Caco-2 (cell line): ENCODE measurements around the gene TNFSF15. TPM values are rescaled to one million over a fixed set of nuclear protein-coding genes. Genes with fewer than 3 reads are reported as not detected.

ENCODE experiments used
- BruUV-seq: library from RNA; stranded (reverse); fragments of 400-500 nt; replicated peaks from 2 replicates; lab custom pipeline; 2021; lab: Mats Ljungman, UMichigan
- CTCF ChIA-PET: fragments of 300-600 bp; sonication (Branson Sonifier 250); formaldehyde crosslinking; loops from one replicate; lab custom pipeline; 2022; ENCODE audit warnings: antibody characterized with exemption; lab: Charles Lee
- POLR2A ChIA-PET: fragments of 300-600 bp; sonication (Branson Sonifier 250); formaldehyde crosslinking; loops from one replicate; lab custom pipeline; 2022; ENCODE audit warnings: antibody characterized with exemption; lab: Charles Lee
- DNase-seq, 2 experiments: peaks; one replicate each; pipeline versions ENCODE4 v3.0.0 to v3.0.0-alpha.2; 2020 to 2022
- H3K27me3 ChIP-seq: replicated peaks from 2 replicates; pipeline ENCODE4 v1.6.0; 2011; ENCODE audit warnings: low read length; ENCODE audit not compliant: control insufficient read depth, insufficient read depth
- H3K36me3 ChIP-seq: 2 replicates; pipeline ENCODE4 v1.5.1; 2011; ENCODE audit warnings: low read length; ENCODE audit not compliant: control insufficient read depth, insufficient read depth
- H3K4me1 ChIP-seq: fragments of 250-450 bp; sonication (Bioruptor Pico); 2 replicates; pipeline ENCODE4 v1.5.1; 2020; ENCODE audit warnings: mild to moderate bottlenecking
- H3K4me3 ChIP-seq: 2 replicates; pipeline ENCODE4 v1.5.1; 2011; ENCODE audit warnings: low read depth, mild to moderate bottlenecking, control low read depth, low read length
- H3K9me3 ChIP-seq: fragments of 250-450 bp; sonication (Bioruptor Pico); 2 replicates; pipeline ENCODE4 v1.5.1; 2020; ENCODE audit warnings: mild to moderate bottlenecking, moderate library complexity
- H3K27ac Mint-ChIP-seq: one replicate; pipeline ENCODE4 v1.8.0; 2022; ENCODE audit warnings: mixed read lengths; ENCODE audit not compliant: unreplicated experiment
- H3K27me3 Mint-ChIP-seq: one replicate; pipeline ENCODE4 v1.8.0; 2022; ENCODE audit warnings: mixed read lengths; ENCODE audit not compliant: insufficient read depth, unreplicated experiment
- H3K36me3 Mint-ChIP-seq: one replicate; pipeline ENCODE4 v1.8.0; 2022; ENCODE audit warnings: mild to moderate bottlenecking, mixed read lengths; ENCODE audit not compliant: insufficient read depth, unreplicated experiment
- H3K4me1 Mint-ChIP-seq: one replicate; pipeline ENCODE4 v1.8.0; 2022; ENCODE audit warnings: low read depth, mixed read lengths; ENCODE audit not compliant: unreplicated experiment
- H3K4me3 Mint-ChIP-seq: one replicate; pipeline ENCODE4 v1.8.0; 2022; ENCODE audit warnings: mild to moderate bottlenecking, moderate library complexity, mixed read lengths; ENCODE audit not compliant: unreplicated experiment
- H3K9me3 Mint-ChIP-seq: one replicate; pipeline ENCODE4 v1.8.0; 2022; ENCODE audit warnings: mixed read lengths; ENCODE audit not compliant: unreplicated experiment
- CTCF ChIP-seq, 2 experiments: fragments of 200-600 bp in 1 of 2; IDR thresholded peaks; 1 replicate in 1 of 2; 2 replicates in 1 of 2; pipeline versions ENCODE4 v1.5.1 to v1.8.0; 2011 to 2022; ENCODE audit warnings: antibody characterized with exemption in 1 of 2, control low read depth in 1 of 2, inconsistent platforms in 1 of 2, low read depth in 1 of 2, low read length in 1 of 2, mild to moderate bottlenecking in 1 of 2, moderate library complexity in 1 of 2; ENCODE audit not compliant: insufficient read depth in 1 of 2, severe bottlenecking in 1 of 2, unreplicated experiment in 1 of 2
- intact Hi-C: fragments of 100-400 bp; cut with micrococcal nuclease; formaldehyde crosslinking; loops from one replicate; pipeline ENCODE4 v1.10.0; 2022; ENCODE audit not compliant: unreplicated experiment
- total RNA-seq: library from RNA; stranded (reverse); gene quantifications from 2 replicates; pipeline ENCODE4 v1.2.3, GENCODE V29; 2022

Gene TNFSF15
- total RNA-seq, 1 experiment from 2014 or later, result 0.66 TPM

GRCh38 chr9:114792396-114792795, 13.4 kb downstream of the TNFSF15 start:
- POLR2A ChIA-PET, result no interaction called here
- Mint-ChIP-seq H3K4me3 (no peak overlapping the region), H3K27ac (no peak overlapping the region), H3K36me3 (no peaks in the 10 kb centered on the region), H3K27me3 (peaks cover 5% of the 10 kb centered on the region), H3K4me1 (no peaks in the 10 kb centered on the region), H3K9me3 (no peaks in the 10 kb centered on the region)
- CTCF ChIA-PET, result no interaction called here
- intact Hi-C loops, result no loop called here
- Histone ChIP-seq H3K36me3 (no peaks in the 10 kb centered on the region), H3K27me3 (no peaks in the 10 kb centered on the region), H3K4me3 (no peak overlapping the region), H3K4me1 (no peaks in the 10 kb centered on the region), H3K9me3 (no peaks in the 10 kb centered on the region)
- TF ChIP-seq CTCF (IDR thresholded peaks at IDR 0.05; ENCODE audit: insufficient read depth in 1 of 2, low read depth in 1 of 2, low read length in 1 of 2, severe bottlenecking in 1 of 2, unreplicated experiment in 1 of 2), result no peak
- no peak for DNase-seq
- BruUV-seq, result no TSS peak

- Mint-ChIP-seq H3K4me3 (no peak overlapping the region), H3K9me3 (no peaks in the 10 kb centered on the region), H3K4me1 (no peaks in the 10 kb centered on the region), H3K27ac (no peak overlapping the region), H3K36me3 (no peaks in the 10 kb centered on the region), H3K27me3 (peaks cover 5% of the 10 kb centered on the region)
- no peak for TF ChIP-seq CTCF (IDR thresholded peaks at IDR 0.05; ENCODE audit: insufficient read depth in 1 of 2, low read depth in 1 of 2, low read length in 1 of 2, severe bottlenecking in 1 of 2, unreplicated experiment in 1 of 2)
- intact Hi-C loops, result no loop called here
- BruUV-seq, result no TSS peak
- no peaks in the 10 kb centered on the region for H3K27me3 ChIP-seq
- H3K4me1 ChIP-seq, result no peaks in the 10 kb centered on the region
- H3K4me3 ChIP-seq, result no peak overlapping the region
- no peak for DNase-seq
- POLR2A ChIA-PET, result no interaction called here
- H3K36me3 ChIP-seq, result no peaks in the 10 kb centered on the region
- CTCF ChIA-PET, result no interaction called here
- H3K9me3 ChIP-seq, result no peaks in the 10 kb centered on the region
Observed at GRCh38 chr9:114791736-114792135, 14.1 kb downstream of the TNFSF15 start.

GRCh38 chr9:114791312-114791711, 14.5 kb downstream of the TNFSF15 start:
- H3K4me1 Mint-ChIP-seq, result no peaks in the 10 kb centered on the region
- H3K4me1 ChIP-seq, result no peaks in the 10 kb centered on the region
- no peak for DNase-seq
- no peaks in the 10 kb centered on the region for H3K36me3 Mint-ChIP-seq
- no peaks in the 10 kb centered on the region for H3K9me3 ChIP-seq
- no peak overlapping the region for H3K4me3 ChIP-seq
- H3K27ac Mint-ChIP-seq, result no peak overlapping the region
- H3K36me3 ChIP-seq, result no peaks in the 10 kb centered on the region
- H3K27me3 Mint-ChIP-seq, result peaks cover 4% of the 10 kb centered on the region
- no peaks in the 10 kb centered on the region for H3K9me3 Mint-ChIP-seq
- ChIA-PET CTCF (no interaction called here), POLR2A (no interaction called here)
- BruUV-seq, result no TSS peak
- H3K4me3 Mint-ChIP-seq, result no peak overlapping the region
- no peaks in the 10 kb centered on the region for H3K27me3 ChIP-seq
- TF ChIP-seq CTCF (IDR thresholded peaks at IDR 0.05; ENCODE audit: insufficient read depth in 1 of 2, low read depth in 1 of 2, low read length in 1 of 2, severe bottlenecking in 1 of 2, unreplicated experiment in 1 of 2), result no peak
- intact Hi-C loops, result no loop called here
